Liver (tissue), 9 donors: Measurements from ENCODE around the gene PPM1N. TPM values are rescaled to one million over a fixed set of nuclear protein-coding genes. Genes with fewer than 3 reads are reported as not detected.

Source experiments
- DNase-seq: peaks from one replicate; pipeline ENCODE4 v3.0.0-alpha.2; 2017; ENCODE audit warnings: low spot score
- H3K27ac ChIP-seq, 2 donors: one replicate each; pipeline ENCODE4 v1.7.0; 2013; ENCODE audit warnings: inconsistent platforms in 2 of 2, low read length in 2 of 2, control low read depth in 1 of 2, low read depth in 1 of 2, mild to moderate bottlenecking in 1 of 2
- H3K27me3 ChIP-seq, 4 donors: one replicate each; pipeline versions ENCODE4 v1.6.1 to v1.7.0; 2013; ENCODE audit warnings: low read length in 3 of 4, inconsistent platforms in 1 of 4, mild to moderate bottlenecking in 1 of 4, moderate library complexity in 1 of 4; ENCODE audit not compliant: control insufficient read depth in 4 of 4, insufficient read depth in 4 of 4
- H3K36me3 ChIP-seq, 4 donors: one replicate each; pipeline versions ENCODE4 v1.6.1 to v1.7.0; 2013; ENCODE audit warnings: low read length in 3 of 4, mild to moderate bottlenecking in 3 of 4, low read depth in 1 of 4, moderate library complexity in 1 of 4; ENCODE audit not compliant: control insufficient read depth in 4 of 4, insufficient read depth in 3 of 4
- H3K4me1 ChIP-seq, 4 donors: one replicate each; pipeline versions ENCODE4 v1.6.1 to v1.7.0; 2013; ENCODE audit warnings: low read length in 3 of 4, mild to moderate bottlenecking in 3 of 4, moderate library complexity in 1 of 4; ENCODE audit not compliant: control insufficient read depth in 4 of 4, insufficient read depth in 4 of 4
- H3K4me3 ChIP-seq, 3 donors: one replicate each; pipeline versions ENCODE4 v1.6.1 to v1.7.0; 2013; ENCODE audit warnings: low read length in 3 of 3, control low read depth in 1 of 3, low read depth in 1 of 3, mild to moderate bottlenecking in 1 of 3
- H3K9ac ChIP-seq, 2 donors: one replicate each; pipeline ENCODE4 v1.7.0; 2013; ENCODE audit warnings: low read length in 2 of 2, mild to moderate bottlenecking in 2 of 2, moderate library complexity in 2 of 2, control low read depth in 1 of 2, low read depth in 1 of 2
- H3K9me3 ChIP-seq, 4 donors: one replicate each; pipeline versions ENCODE4 v1.6.1 to v1.7.0; 2013; ENCODE audit warnings: low read length in 3 of 4; ENCODE audit not compliant: control insufficient read depth in 4 of 4
- ATF3 ChIP-seq: IDR thresholded peaks from 2 replicates; pipeline ENCODE4 v1.6.1; 2016; ENCODE audit warnings: antibody characterized with exemption
- EGR1 ChIP-seq, 2 donors: IDR thresholded peaks; 2 replicates each; pipeline ENCODE4 v1.6.1; 2016 to 2018; ENCODE audit warnings: antibody characterized with exemption in 2 of 2, low read depth in 2 of 2
- FOXA1 ChIP-seq: IDR thresholded peaks from 2 replicates; pipeline ENCODE4 v1.6.1; 2016; ENCODE audit warnings: antibody characterized with exemption
- FOXA2 ChIP-seq: IDR thresholded peaks from 2 replicates; pipeline ENCODE4 v1.6.1; 2016; ENCODE audit warnings: antibody characterized with exemption
- GABPA ChIP-seq, 2 donors: IDR thresholded peaks in 1 of 2; conservative IDR thresholded peaks in 1 of 2; 2 replicates each; pipeline ENCODE4 v1.6.1; 2016; ENCODE audit warnings: antibody characterized with exemption in 2 of 2, mild to moderate bottlenecking in 1 of 2, moderate library complexity in 1 of 2
- HNF4A ChIP-seq, 2 donors: conservative IDR thresholded peaks; 2 replicates each; pipeline ENCODE4 v1.6.1; 2016; ENCODE audit warnings: antibody characterized with exemption in 2 of 2, mild to moderate bottlenecking in 2 of 2
- HNF4G ChIP-seq: IDR thresholded peaks from 2 replicates; pipeline ENCODE4 v1.6.1; 2016; ENCODE audit warnings: antibody characterized with exemption
- JUND ChIP-seq, 2 donors: IDR thresholded peaks; 2 replicates each; pipeline ENCODE4 v1.6.1; 2016; ENCODE audit warnings: antibody characterized with exemption in 2 of 2
- NR2F2 ChIP-seq: IDR thresholded peaks from 2 replicates; pipeline ENCODE4 v1.6.1; 2016; ENCODE audit warnings: antibody characterized with exemption
- RAD21 ChIP-seq, 2 donors: IDR thresholded peaks; 2 replicates each; pipeline ENCODE4 v1.6.1; 2016; ENCODE audit warnings: antibody characterized with exemption in 2 of 2, mild to moderate bottlenecking in 2 of 2
- RXRA ChIP-seq, 2 donors: IDR thresholded peaks; 2 replicates each; pipeline ENCODE4 v1.6.1; 2017 to 2018; ENCODE audit warnings: antibody characterized with exemption in 2 of 2, mild to moderate bottlenecking in 1 of 2
- SP1 ChIP-seq: IDR thresholded peaks from 2 replicates; pipeline ENCODE4 v1.6.1; 2018; ENCODE audit warnings: antibody characterized with exemption, mild to moderate bottlenecking
- TAF1 ChIP-seq: conservative IDR thresholded peaks from 2 replicates; pipeline ENCODE4 v1.6.1; 2016; ENCODE audit warnings: antibody characterized with exemption, mild to moderate bottlenecking
- YY1 ChIP-seq: IDR thresholded peaks from 2 replicates; pipeline ENCODE4 v1.6.1; 2016; ENCODE audit warnings: antibody characterized with exemption, mild to moderate bottlenecking
- WGBS: extraction: QIAGEN DNeasy Blood & Tissue Kit; methylation state at CpG from one replicate; pipeline ENCODE4 v1.1.7; 2013; 5-methylcytosine and 5-hydroxymethylcytosine counted together
- polyA plus RNA-seq, 2 donors: library from polyadenylated mRNA; stranded (reverse) in 1 of 2; unstranded in 1 of 2; fragments of 200-250 nt in 1 of 2; fragments of >200 nt in 1 of 2; fragmentation: Nextera tagmentation in 1 of 2; extraction: Ambion mirVana in 1 of 2; gene quantifications; one replicate each; pipeline versions ENCODE4 v1.2.1 to v1.2.3, GENCODE V29; 2013 to 2015
- total RNA-seq, 2 donors: library from RNA; depleted of rRNA; stranded (reverse); fragments of >200 nt; gene quantifications; one replicate each; pipeline ENCODE4 v1.2.3, GENCODE V29; 2014
- TF ChIP-seq, protein P1 (sequence below): fragments of 150-350 bp; IDR thresholded peaks from 2 replicates; pipeline ENCODE4 v1.5.1; 2017; ENCODE audit warnings: improper control_type of control experiment, low read depth, low read length; ENCODE audit not compliant: missing input control
- TF ChIP-seq, protein P2 (sequence below): IDR thresholded peaks from 2 replicates; pipeline ENCODE4 v1.6.1; 2016; ENCODE audit warnings: antibody characterized with exemption
- TF ChIP-seq, protein P3 (sequence below): IDR thresholded peaks from 2 replicates; pipeline ENCODE4 v1.6.1; 2016; ENCODE audit warnings: antibody characterized with exemption, mild to moderate bottlenecking
- TF ChIP-seq, protein P4 (sequence below): IDR thresholded peaks from 2 replicates; pipeline ENCODE4 v1.6.1; 2016; ENCODE audit warnings: antibody characterized with exemption
- donor health status: healthy.
- donor health status: healthy.
- donor health status: healthy.
- donor health status: healthy.
- donor health status: healthy.

The PPM1N gene
- total and polyA plus RNA-seq, 4 donors, result 0.17 to 1.5 (median 0.47) TPM

GRCh38 chr19:45506246-45506988 lies 8.2 kb downstream of the PPM1N start (continued):
- TF ChIP-seq, protein P1, sequence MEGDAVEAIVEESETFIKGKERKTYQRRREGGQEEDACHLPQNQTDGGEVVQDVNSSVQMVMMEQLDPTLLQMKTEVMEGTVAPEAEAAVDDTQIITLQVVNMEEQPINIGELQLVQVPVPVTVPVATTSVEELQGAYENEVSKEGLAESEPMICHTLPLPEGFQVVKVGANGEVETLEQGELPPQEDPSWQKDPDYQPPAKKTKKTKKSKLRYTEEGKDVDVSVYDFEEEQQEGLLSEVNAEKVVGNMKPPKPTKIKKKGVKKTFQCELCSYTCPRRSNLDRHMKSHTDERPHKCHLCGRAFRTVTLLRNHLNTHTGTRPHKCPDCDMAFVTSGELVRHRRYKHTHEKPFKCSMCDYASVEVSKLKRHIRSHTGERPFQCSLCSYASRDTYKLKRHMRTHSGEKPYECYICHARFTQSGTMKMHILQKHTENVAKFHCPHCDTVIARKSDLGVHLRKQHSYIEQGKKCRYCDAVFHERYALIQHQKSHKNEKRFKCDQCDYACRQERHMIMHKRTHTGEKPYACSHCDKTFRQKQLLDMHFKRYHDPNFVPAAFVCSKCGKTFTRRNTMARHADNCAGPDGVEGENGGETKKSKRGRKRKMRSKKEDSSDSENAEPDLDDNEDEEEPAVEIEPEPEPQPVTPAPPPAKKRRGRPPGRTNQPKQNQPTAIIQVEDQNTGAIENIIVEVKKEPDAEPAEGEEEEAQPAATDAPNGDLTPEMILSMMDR, result no peak
- TF ChIP-seq, protein P2, sequence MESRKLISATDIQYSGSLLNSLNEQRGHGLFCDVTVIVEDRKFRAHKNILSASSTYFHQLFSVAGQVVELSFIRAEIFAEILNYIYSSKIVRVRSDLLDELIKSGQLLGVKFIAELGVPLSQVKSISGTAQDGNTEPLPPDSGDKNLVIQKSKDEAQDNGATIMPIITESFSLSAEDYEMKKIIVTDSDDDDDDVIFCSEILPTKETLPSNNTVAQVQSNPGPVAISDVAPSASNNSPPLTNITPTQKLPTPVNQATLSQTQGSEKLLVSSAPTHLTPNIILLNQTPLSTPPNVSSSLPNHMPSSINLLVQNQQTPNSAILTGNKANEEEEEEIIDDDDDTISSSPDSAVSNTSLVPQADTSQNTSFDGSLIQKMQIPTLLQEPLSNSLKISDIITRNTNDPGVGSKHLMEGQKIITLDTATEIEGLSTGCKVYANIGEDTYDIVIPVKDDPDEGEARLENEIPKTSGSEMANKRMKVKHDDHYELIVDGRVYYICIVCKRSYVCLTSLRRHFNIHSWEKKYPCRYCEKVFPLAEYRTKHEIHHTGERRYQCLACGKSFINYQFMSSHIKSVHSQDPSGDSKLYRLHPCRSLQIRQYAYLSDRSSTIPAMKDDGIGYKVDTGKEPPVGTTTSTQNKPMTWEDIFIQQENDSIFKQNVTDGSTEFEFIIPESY, result no peak
- no peak for TF ChIP-seq NR2F2

GRCh38 chr19:45506989-45507871 lies 9.0 kb downstream of the PPM1N start, which contains the start of gene VASP:
Gene VASP (plus strand): TSS chr19:45507479. CDS start chr19:45507772, 293 bp downstream.
- under 1% methylated on average over 65 of the region's 65 CpGs for WGBS
- Histone ChIP-seq H3K27me3 (no peaks in the 10 kb centered on the region), H3K9me3 (no peaks in the 10 kb centered on the region), H3K27ac (peak within 1 kb of the TSS; percentile 88 to 89), H3K36me3 (no peaks in the 10 kb centered on the region), H3K4me1 (peaks cover 1 to 30% (median 16%) of the 10 kb centered on the region in 4 donors), H3K9ac (peak within 1 kb of the TSS; percentile 85 to 90), H3K4me3 (peak within 1 kb of the TSS; percentile 79 to 96 (median 95))
- peak; percentile 44 for TF ChIP-seq TAF1
- peak; percentile 68 for TF ChIP-seq SP1
- TF ChIP-seq, protein P3, sequence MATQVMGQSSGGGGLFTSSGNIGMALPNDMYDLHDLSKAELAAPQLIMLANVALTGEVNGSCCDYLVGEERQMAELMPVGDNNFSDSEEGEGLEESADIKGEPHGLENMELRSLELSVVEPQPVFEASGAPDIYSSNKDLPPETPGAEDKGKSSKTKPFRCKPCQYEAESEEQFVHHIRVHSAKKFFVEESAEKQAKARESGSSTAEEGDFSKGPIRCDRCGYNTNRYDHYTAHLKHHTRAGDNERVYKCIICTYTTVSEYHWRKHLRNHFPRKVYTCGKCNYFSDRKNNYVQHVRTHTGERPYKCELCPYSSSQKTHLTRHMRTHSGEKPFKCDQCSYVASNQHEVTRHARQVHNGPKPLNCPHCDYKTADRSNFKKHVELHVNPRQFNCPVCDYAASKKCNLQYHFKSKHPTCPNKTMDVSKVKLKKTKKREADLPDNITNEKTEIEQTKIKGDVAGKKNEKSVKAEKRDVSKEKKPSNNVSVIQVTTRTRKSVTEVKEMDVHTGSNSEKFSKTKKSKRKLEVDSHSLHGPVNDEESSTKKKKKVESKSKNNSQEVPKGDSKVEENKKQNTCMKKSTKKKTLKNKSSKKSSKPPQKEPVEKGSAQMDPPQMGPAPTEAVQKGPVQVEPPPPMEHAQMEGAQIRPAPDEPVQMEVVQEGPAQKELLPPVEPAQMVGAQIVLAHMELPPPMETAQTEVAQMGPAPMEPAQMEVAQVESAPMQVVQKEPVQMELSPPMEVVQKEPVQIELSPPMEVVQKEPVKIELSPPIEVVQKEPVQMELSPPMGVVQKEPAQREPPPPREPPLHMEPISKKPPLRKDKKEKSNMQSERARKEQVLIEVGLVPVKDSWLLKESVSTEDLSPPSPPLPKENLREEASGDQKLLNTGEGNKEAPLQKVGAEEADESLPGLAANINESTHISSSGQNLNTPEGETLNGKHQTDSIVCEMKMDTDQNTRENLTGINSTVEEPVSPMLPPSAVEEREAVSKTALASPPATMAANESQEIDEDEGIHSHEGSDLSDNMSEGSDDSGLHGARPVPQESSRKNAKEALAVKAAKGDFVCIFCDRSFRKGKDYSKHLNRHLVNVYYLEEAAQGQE, result peak; percentile 42
- peak in 1 of 2 donors; percentile 23 for TF ChIP-seq RAD21 (IDR thresholded peaks at IDR 0.05)
- TF ChIP-seq EGR1 (IDR thresholded peaks at IDR 0.05; ENCODE audit: low read depth in 2 of 2), result peak in 1 of 2 donors; percentile 86
- TF ChIP-seq, protein P4, sequence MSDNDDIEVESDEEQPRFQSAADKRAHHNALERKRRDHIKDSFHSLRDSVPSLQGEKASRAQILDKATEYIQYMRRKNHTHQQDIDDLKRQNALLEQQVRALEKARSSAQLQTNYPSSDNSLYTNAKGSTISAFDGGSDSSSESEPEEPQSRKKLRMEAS, result peak; percentile 97
- peak in 1 of 2 donors; percentile 36 for TF ChIP-seq GABPA (IDR thresholded peaks at IDR 0.05 in 1 of 2, conservative IDR thresholded peaks at IDR 0.05 in 1 of 2)
- TF ChIP-seq HNF4A (conservative IDR thresholded peaks at IDR 0.05), result peak; percentile 37 to 47
- no peak for TF ChIP-seq ATF3
- peak; percentile 37 to 42 for TF ChIP-seq RXRA (IDR thresholded peaks at IDR 0.05)
- no peak for TF ChIP-seq NR2F2
- no peak for TF ChIP-seq JUND (IDR thresholded peaks at IDR 0.05)
- peak; percentile 29 for TF ChIP-seq YY1
- no peak for TF ChIP-seq HNF4G
- TF ChIP-seq, protein P1, result peak; percentile 5
- TF ChIP-seq FOXA2, result no peak
- no peak for TF ChIP-seq FOXA1
- TF ChIP-seq, protein P2, result peak; percentile 39
- DNase-seq, result peak; percentile 86
